GM23338 (cell line): ENCODE data around the gene ADCY7. TPM values are rescaled to one million over a fixed set of nuclear protein-coding genes. Genes with fewer than 3 reads are reported as not detected.

Experiments used
- ATAC-seq: fragments of 200-7000 bp; cut with Tn5 transposase; 3 replicates; pipeline ENCODE4 v1.9.1; 2020
- DNase-seq: peaks from one replicate; pipeline ENCODE4 v3.0.0-alpha.2; 2015; ENCODE audit warnings: low spot score
- H2AFZ ChIP-seq: fragments of 200-600 bp; sonication (generic); 2 replicates; pipeline ENCODE4 v1.8.0; 2016; ENCODE audit warnings: antibody characterized with exemption, mild to moderate bottlenecking, moderate library complexity
- H3F3A ChIP-seq: fragments of 200-600 bp; sonication (generic); replicated peaks from 2 replicates; pipeline ENCODE4 v1.8.0; 2017; ENCODE audit warnings: antibody characterized with exemption, mixed run types, low read depth
- H3K27ac ChIP-seq: fragments of 200-600 bp; sonication (generic); 2 replicates; pipeline ENCODE4 v1.6.1; 2016; ENCODE audit warnings: low read depth
- H3K27me3 ChIP-seq: fragments of 200-600 bp; sonication (generic); 2 replicates; pipeline ENCODE4 v1.8.0; 2016; ENCODE audit warnings: mild to moderate bottlenecking, mixed run types, moderate library complexity; ENCODE audit not compliant: insufficient read depth
- H3K36me3 ChIP-seq: fragments of 200-600 bp; sonication (generic); 2 replicates; pipeline ENCODE4 v1.8.0; 2016; ENCODE audit warnings: mild to moderate bottlenecking; ENCODE audit not compliant: insufficient read depth
- H3K4me1 ChIP-seq: fragments of 200-600 bp; sonication (generic); 2 replicates; pipeline ENCODE4 v1.8.0; 2016; ENCODE audit warnings: mild to moderate bottlenecking, moderate library complexity; ENCODE audit not compliant: insufficient read depth
- H3K4me2 ChIP-seq: fragments of 200-600 bp; sonication (generic); 2 replicates; pipeline ENCODE4 v1.7.1; 2017; ENCODE audit warnings: mixed run types
- H3K4me3 ChIP-seq: fragments of 200-600 bp; sonication (generic); 2 replicates; pipeline ENCODE4 v1.6.1; 2016; ENCODE audit warnings: mixed run types
- H3K79me2 ChIP-seq: fragments of 200-600 bp; sonication (generic); replicated peaks from 2 replicates; pipeline ENCODE4 v1.8.0; 2017; ENCODE audit warnings: mild to moderate bottlenecking; ENCODE audit not compliant: insufficient read depth
- H3K9me2 ChIP-seq: fragments of 200-600 bp; sonication (generic); 2 replicates; pipeline ENCODE4 v1.8.0; 2017; ENCODE audit not compliant: insufficient read depth
- H4K20me1 ChIP-seq: fragments of 200-600 bp; sonication (generic); replicated peaks from 2 replicates; pipeline ENCODE4 v1.8.0; 2017; ENCODE audit warnings: mild to moderate bottlenecking; ENCODE audit not compliant: insufficient read depth
- H3K27ac Mint-ChIP-seq: 2 replicates; pipeline ENCODE4 v1.8.0; 2020; ENCODE audit warnings: inconsistent platforms, mild to moderate bottlenecking, moderate library complexity, mixed read lengths
- H3K27me3 Mint-ChIP-seq: 3 replicates; pipeline ENCODE4 v1.8.0; 2022; ENCODE audit warnings: low read depth, mild to moderate bottlenecking, moderate library complexity, mixed read lengths, inconsistent platforms; ENCODE audit not compliant: insufficient read depth, poor library complexity
- H3K36me3 Mint-ChIP-seq: 3 replicates; pipeline ENCODE4 v1.8.0; 2021; ENCODE audit warnings: low read depth, mild to moderate bottlenecking, inconsistent platforms, moderate library complexity, mixed read lengths
- H3K4me1 Mint-ChIP-seq: 3 replicates; pipeline ENCODE4 v1.8.0; 2020; ENCODE audit warnings: mild to moderate bottlenecking, inconsistent platforms, mixed read lengths
- H3K4me3 Mint-ChIP-seq: 3 replicates; pipeline ENCODE4 v1.8.0; 2021; ENCODE audit warnings: moderate library complexity, mild to moderate bottlenecking, inconsistent platforms, mixed read lengths
- H3K9me3 Mint-ChIP-seq: 3 replicates; pipeline ENCODE4 v1.8.0; 2020; ENCODE audit warnings: moderate library complexity, mild to moderate bottlenecking, inconsistent platforms, mixed read lengths
- CREB1 ChIP-seq: fragments of 250-450 bp; sonication (Bioruptor Pico); IDR thresholded peaks from 2 replicates; pipeline ENCODE4 v1.5.0; 2020; ENCODE audit warnings: low read depth, mild to moderate bottlenecking, moderate library complexity
- CTCF ChIP-seq, 2 experiments: fragments of 200-600 bp in 1 of 2; sonication (generic) in 1 of 2; conservative IDR thresholded peaks; 2 replicates each; pipeline versions ENCODE4 v1.5.1 to v1.6.1; 2016 to 2017; ENCODE audit warnings: antibody characterized with exemption in 2 of 2, low read depth in 2 of 2, mild to moderate bottlenecking in 2 of 2, moderate library complexity in 1 of 2
- ETS1 ChIP-seq: IDR thresholded peaks from 2 replicates; pipeline ENCODE4 v1.6.1; 2016; ENCODE audit warnings: antibody characterized with exemption
- EZH2 ChIP-seq: fragments of 200-600 bp; sonication (generic); IDR thresholded peaks from one replicate; pipeline ENCODE4 v1.8.0; 2017; ENCODE audit warnings: antibody characterized with exemption, mild to moderate bottlenecking, low read depth; ENCODE audit not compliant: unreplicated experiment
- EZH2phosphoT487 ChIP-seq: fragments of 200-600 bp; sonication (generic); IDR thresholded peaks from one replicate; pipeline ENCODE4 v1.8.1; 2018; ENCODE audit warnings: antibody characterized with exemption; ENCODE audit not compliant: unreplicated experiment
- JUNB ChIP-seq: IDR thresholded peaks from one replicate; pipeline ENCODE4 v1.6.1; 2016; ENCODE audit warnings: antibody characterized with exemption; ENCODE audit not compliant: unreplicated experiment
- NANOG ChIP-seq: IDR thresholded peaks from 2 replicates; pipeline ENCODE4 v1.6.1; 2016; ENCODE audit warnings: antibody characterized with exemption, borderline replicate concordance
- POLR2AphosphoS5 ChIP-seq: IDR thresholded peaks from 2 replicates; pipeline ENCODE4 v1.6.1; 2016; ENCODE audit warnings: antibody characterized with exemption, low read depth
- STAT1 ChIP-seq: IDR thresholded peaks from one replicate; pipeline ENCODE4 v1.6.1; 2016; ENCODE audit warnings: antibody characterized with exemption; ENCODE audit not compliant: unreplicated experiment
- ZNF114 ChIP-seq: fragments of 250-450 bp; sonication (Bioruptor Pico); IDR thresholded peaks from 2 replicates; pipeline ENCODE4 v1.5.0; 2020; ENCODE audit warnings: mild to moderate bottlenecking, moderate library complexity
- ZNF331 ChIP-seq: fragments of 250-450 bp; sonication (Bioruptor Pico); IDR thresholded peaks from 2 replicates; pipeline ENCODE4 v1.5.0; 2020; ENCODE audit warnings: low read depth, mild to moderate bottlenecking, moderate library complexity
- polyA plus RNA-seq: library from polyadenylated mRNA; unstranded; fragments of >200 nt; fragmentation: Nextera tagmentation; extraction: Ambion mirVana; gene quantifications from 2 replicates; pipeline ENCODE4 v1.2.1, GENCODE V29; 2016
- total RNA-seq: library from RNA; depleted of rRNA; stranded (reverse); fragments of >200 nt; shearing (Covaris generic); gene quantifications from 2 replicates; pipeline ENCODE4 v1.2.3, GENCODE V29; 2014
- TF ChIP-seq, protein P1 (sequence below): fragments of 250-450 bp; sonication (Bioruptor Pico); IDR thresholded peaks from 2 replicates; pipeline ENCODE4 v1.5.0; 2020; ENCODE audit warnings: mild to moderate bottlenecking, moderate library complexity
- TF ChIP-seq, protein P2 (sequence below): IDR thresholded peaks from one replicate; pipeline ENCODE4 v1.6.1; 2018; ENCODE audit warnings: antibody characterized with exemption; ENCODE audit not compliant: unreplicated experiment

ADCY7 gene
- total and polyA plus RNA-seq, 2 experiments from 2014 or later, result 2.4 to 10.5 TPM

DNA sequence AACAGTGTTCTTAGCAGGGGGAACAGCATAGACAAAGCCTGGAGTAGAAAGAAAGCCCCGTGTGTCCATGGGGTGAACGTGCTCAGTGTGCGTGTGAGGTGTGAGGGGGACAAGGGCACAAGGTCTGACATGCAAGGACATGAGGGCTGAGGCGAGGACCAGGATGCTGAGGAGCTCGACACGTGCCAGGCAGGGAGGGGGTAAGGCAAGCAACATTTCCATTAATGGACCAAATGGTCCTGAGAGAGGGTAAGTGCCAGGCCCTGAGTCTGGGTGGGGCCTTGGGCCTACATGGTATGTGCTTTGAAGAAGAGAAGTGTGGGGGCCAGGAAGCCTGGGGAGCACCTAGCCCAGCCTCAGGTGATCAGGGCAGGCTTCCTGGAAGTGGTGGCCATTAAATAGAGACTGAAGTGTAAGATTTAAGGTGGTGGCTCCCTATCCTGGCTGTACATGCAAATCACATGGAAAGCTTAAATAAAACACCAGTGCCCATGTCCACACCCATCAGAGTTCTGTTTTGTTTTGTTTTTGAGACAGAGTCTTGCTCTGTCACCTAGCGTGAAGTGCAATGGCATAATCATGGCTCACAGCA is 29.3 kb downstream of the ADCY7 start:
- no peak overlapping the region for H3K4me3 Mint-ChIP-seq

More for the DNA sequence above, 29.3 kb downstream of the ADCY7 start:
- H3K4me2 ChIP-seq, result no peak overlapping the region
- H4K20me1 ChIP-seq, result no peaks in the 10 kb centered on the region
- H3K27me3 Mint-ChIP-seq, result no peaks in the 10 kb centered on the region
- no peak overlapping the region for H3K4me3 ChIP-seq
- no peaks in the 10 kb centered on the region for H3K4me1 Mint-ChIP-seq
- H3K27ac Mint-ChIP-seq, result no peak overlapping the region
- no peak overlapping the region for H3K27ac ChIP-seq
- no peaks in the 10 kb centered on the region for H3K27me3 ChIP-seq
- no peaks in the 10 kb centered on the region for H3K4me1 ChIP-seq
- no peaks in the 10 kb centered on the region for H3K79me2 ChIP-seq
- no peaks in the 10 kb centered on the region for H3K9me2 ChIP-seq
- no peaks in the 10 kb centered on the region for H3K36me3 Mint-ChIP-seq
- no peaks in the 10 kb centered on the region for H3K9me3 Mint-ChIP-seq
- no peak for TF ChIP-seq CTCF (conservative IDR thresholded peaks at IDR 0.05; ENCODE audit: low read depth in 2 of 2)
- TF ChIP-seq, protein P1, sequence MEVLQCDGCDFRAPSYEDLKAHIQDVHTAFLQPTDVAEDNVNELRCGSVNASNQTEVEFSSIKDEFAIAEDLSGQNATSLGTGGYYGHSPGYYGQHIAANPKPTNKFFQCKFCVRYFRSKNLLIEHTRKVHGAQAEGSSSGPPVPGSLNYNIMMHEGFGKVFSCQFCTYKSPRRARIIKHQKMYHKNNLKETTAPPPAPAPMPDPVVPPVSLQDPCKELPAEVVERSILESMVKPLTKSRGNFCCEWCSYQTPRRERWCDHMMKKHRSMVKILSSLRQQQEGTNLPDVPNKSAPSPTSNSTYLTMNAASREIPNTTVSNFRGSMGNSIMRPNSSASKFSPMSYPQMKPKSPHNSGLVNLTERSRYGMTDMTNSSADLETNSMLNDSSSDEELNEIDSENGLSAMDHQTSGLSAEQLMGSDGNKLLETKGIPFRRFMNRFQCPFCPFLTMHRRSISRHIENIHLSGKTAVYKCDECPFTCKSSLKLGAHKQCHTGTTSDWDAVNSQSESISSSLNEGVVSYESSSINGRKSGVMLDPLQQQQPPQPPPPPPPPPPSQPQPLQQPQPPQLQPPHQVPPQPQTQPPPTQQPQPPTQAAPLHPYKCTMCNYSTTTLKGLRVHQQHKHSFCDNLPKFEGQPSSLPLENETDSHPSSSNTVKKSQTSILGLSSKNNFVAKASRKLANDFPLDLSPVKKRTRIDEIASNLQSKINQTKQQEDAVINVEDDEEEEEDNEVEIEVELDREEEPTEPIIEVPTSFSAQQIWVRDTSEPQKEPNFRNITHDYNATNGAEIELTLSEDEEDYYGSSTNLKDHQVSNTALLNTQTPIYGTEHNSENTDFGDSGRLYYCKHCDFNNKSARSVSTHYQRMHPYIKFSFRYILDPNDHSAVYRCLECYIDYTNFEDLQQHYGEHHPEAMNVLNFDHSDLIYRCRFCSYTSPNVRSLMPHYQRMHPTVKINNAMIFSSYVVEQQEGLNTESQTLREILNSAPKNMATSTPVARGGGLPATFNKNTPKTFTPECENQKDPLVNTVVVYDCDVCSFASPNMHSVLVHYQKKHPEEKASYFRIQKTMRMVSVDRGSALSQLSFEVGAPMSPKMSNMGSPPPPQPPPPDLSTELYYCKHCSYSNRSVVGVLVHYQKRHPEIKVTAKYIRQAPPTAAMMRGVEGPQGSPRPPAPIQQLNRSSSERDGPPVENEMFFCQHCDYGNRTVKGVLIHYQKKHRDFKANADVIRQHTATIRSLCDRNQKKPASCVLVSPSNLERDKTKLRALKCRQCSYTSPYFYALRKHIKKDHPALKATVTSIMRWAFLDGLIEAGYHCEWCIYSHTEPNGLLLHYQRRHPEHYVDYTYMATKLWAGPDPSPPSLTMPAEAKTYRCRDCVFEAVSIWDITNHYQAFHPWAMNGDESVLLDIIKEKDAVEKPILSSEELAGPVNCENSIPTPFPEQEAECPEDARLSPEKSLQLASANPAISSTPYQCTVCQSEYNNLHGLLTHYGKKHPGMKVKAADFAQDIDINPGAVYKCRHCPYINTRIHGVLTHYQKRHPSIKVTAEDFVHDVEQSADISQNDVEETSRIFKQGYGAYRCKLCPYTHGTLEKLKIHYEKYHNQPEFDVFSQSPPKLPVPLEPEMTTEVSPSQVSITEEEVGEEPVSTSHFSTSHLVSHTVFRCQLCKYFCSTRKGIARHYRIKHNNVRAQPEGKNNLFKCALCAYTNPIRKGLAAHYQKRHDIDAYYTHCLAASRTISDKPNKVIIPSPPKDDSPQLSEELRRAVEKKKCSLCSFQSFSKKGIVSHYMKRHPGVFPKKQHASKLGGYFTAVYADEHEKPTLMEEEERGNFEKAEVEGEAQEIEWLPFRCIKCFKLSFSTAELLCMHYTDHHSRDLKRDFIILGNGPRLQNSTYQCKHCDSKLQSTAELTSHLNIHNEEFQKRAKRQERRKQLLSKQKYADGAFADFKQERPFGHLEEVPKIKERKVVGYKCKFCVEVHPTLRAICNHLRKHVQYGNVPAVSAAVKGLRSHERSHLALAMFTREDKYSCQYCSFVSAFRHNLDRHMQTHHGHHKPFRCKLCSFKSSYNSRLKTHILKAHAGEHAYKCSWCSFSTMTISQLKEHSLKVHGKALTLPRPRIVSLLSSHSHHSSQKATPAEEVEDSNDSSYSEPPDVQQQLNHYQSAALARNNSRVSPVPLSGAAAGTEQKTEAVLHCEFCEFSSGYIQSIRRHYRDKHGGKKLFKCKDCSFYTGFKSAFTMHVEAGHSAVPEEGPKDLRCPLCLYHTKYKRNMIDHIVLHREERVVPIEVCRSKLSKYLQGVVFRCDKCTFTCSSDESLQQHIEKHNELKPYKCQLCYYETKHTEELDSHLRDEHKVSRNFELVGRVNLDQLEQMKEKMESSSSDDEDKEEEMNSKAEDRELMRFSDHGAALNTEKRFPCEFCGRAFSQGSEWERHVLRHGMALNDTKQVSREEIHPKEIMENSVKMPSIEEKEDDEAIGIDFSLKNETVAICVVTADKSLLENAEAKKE, result no peak
- no peak for TF ChIP-seq EZH2phosphoT487
- TF ChIP-seq, protein P2, sequence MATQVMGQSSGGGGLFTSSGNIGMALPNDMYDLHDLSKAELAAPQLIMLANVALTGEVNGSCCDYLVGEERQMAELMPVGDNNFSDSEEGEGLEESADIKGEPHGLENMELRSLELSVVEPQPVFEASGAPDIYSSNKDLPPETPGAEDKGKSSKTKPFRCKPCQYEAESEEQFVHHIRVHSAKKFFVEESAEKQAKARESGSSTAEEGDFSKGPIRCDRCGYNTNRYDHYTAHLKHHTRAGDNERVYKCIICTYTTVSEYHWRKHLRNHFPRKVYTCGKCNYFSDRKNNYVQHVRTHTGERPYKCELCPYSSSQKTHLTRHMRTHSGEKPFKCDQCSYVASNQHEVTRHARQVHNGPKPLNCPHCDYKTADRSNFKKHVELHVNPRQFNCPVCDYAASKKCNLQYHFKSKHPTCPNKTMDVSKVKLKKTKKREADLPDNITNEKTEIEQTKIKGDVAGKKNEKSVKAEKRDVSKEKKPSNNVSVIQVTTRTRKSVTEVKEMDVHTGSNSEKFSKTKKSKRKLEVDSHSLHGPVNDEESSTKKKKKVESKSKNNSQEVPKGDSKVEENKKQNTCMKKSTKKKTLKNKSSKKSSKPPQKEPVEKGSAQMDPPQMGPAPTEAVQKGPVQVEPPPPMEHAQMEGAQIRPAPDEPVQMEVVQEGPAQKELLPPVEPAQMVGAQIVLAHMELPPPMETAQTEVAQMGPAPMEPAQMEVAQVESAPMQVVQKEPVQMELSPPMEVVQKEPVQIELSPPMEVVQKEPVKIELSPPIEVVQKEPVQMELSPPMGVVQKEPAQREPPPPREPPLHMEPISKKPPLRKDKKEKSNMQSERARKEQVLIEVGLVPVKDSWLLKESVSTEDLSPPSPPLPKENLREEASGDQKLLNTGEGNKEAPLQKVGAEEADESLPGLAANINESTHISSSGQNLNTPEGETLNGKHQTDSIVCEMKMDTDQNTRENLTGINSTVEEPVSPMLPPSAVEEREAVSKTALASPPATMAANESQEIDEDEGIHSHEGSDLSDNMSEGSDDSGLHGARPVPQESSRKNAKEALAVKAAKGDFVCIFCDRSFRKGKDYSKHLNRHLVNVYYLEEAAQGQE, result no peak
- no peak for TF ChIP-seq ZNF114
- no peak for TF ChIP-seq POLR2AphosphoS5
- no peak for TF ChIP-seq STAT1
- no peak for TF ChIP-seq ZNF331
- TF ChIP-seq JUNB, result no peak
- no peak for TF ChIP-seq CREB1 (CRISPR knock-in tag)
- TF ChIP-seq NANOG, result no peak
- TF ChIP-seq ETS1, result no peak
- no peak for TF ChIP-seq EZH2
- no peaks in the 10 kb centered on the region for H3F3A ChIP-seq
- no peak overlapping the region for H2AFZ ChIP-seq
- H3K36me3 ChIP-seq, result no peaks in the 10 kb centered on the region
- no peak for DNase-seq
- no peak for ATAC-seq
